SH-SY5Y (cell line): ENCODE data around the gene CC2D2B.

ENCODE experiments used
- GATA2 ChIP-seq: IDR thresholded peaks from 2 replicates; pipeline ENCODE4 v1.6.1; 2011; ENCODE audit warnings: mild to moderate bottlenecking, low read depth, low read length
- GATA3 ChIP-seq: IDR thresholded peaks from 2 replicates; pipeline ENCODE4 v1.6.1; 2011; ENCODE audit warnings: low read depth, mild to moderate bottlenecking, low read length, moderate library complexity

DNA sequence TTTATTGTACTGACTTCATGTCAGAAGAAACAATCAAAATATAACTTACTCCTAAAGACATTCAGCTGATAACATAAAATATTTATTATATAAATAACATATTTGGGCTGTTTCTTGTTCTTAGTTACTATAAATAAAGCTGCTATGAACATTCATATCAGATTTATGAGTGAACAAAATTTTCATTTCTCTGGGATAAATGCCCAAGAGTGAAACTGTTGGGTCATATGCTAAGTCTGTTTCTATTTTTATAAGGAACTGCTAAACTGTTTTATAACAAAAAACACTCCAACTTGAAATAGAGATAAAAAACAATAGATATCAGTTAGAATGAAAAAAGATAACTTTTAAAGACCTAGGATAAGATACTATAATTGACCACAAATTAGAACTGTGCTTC, 26.5 kb upstream of the CC2D2B start:
- TF ChIP-seq GATA2: no peak
- TF ChIP-seq GATA3: no peak
